GM12892 (cell line): ENCODE data around the gene MAP4.

ENCODE experiments used
- POLR2A ChIP-seq: IDR thresholded peaks from 2 replicates; pipeline ENCODE4 v1.6.1; 2011; ENCODE audit warnings: low read depth, low read length, control low read depth
- POLR2AphosphoS5 ChIP-seq: IDR thresholded peaks from 2 replicates; pipeline ENCODE4 v1.6.1; 2011; ENCODE audit warnings: low read depth, low read length, control low read depth
- TAF1 ChIP-seq: IDR thresholded peaks from 2 replicates; pipeline ENCODE4 v1.6.1; 2011; ENCODE audit warnings: low read depth, mild to moderate bottlenecking, control low read depth, low read length, borderline replicate concordance

GRCh38 chr3:47877719-47878118, 138.5 kb downstream of the MAP4 start:
- TF ChIP-seq POLR2A (no peak), POLR2AphosphoS5 (no peak), TAF1 (no peak)
